ENCODE measurements around the gene PCSK4. TPM values are rescaled to one million over a fixed set of nuclear protein-coding genes. Genes with fewer than 3 reads are reported as not detected.
A peak's percentile ranks its signal among the peaks of the same experiment; 100 is the strongest.

PCSK4 gene
- polyA plus RNA-seq, 2 of the 4 experiments (the other 2 are of a cell fraction) = 0.76 to 2.1 TPM

DNA sequence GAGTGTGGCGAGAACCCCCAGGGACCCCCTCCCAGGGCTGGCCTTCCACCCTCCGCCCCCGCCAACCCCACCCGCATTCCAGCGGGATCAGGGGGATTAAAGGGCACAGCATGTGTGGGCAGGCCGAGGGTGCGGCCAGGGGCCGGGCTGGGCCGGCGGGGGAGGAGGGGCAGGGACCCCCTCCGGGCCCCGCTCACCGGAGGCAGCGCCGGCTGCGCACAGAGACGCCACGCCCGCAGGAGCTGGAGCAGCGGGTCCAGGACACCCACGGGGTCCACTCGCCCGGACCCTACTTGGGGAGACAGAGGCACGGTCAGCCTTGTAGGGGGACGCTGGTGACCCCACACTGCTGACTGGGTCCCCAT lies 20.3 kb upstream of the PCSK4 start (continued):
- TF ChIP-seq TFCP2L1 (CRISPR knock-in tag; IDR thresholded peaks at IDR 0.05) (no peak), ESRRA (IDR thresholded peaks at IDR 0.05; ENCODE audit: borderline replicate concordance, low read length) (no peak), HOXA7 (CRISPR knock-in tag; IDR thresholded peaks at IDR 0.05) (no peak), TP53 (CRISPR knock-in tag; IDR thresholded peaks at IDR 0.05) (no peak)

DNA sequence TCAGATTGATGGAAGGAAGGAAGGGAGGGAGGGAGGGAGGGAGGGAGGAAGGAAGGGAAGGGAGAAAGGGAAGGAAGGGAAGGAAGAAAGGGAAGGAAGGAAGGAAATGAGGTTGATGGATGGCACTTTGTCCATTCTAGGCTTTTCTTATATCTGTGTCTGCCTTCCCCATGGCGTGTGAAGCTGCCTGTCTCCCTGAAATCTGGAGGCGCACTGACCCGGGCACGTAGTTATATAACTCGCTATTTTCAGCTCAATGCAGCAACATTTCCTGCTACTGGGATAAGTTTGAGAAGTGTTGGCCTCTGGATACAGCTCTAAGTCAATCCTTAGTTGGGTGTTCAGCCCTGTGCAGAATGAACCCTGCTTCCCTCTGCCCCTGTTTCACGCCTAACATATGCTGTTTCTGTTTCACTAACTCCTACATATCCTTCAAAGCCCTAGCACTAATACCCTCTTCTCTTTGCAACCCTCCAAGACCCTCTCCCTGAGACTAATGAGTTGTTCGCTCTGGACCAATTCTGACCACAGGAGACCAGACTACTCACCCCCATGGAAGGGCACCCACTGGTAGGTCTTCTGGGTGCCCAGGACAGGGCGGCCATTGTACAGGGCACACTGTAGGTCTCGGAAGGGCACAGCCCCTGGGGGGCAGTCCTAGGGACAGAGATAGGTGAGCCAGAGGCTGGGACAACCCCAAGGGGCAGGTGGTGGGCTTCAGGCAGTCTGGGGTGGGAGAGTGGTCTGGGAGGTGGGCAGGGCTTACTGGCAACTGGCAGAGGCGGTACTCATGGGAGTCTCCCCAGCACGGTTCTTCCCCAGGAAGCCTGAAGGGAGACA lies 19.7 kb upstream of the PCSK4 start:
- no peak for FAIRE-seq
- H3K4me3 ChIP-seq = no peak overlapping the region
- TF ChIP-seq, protein P1, sequence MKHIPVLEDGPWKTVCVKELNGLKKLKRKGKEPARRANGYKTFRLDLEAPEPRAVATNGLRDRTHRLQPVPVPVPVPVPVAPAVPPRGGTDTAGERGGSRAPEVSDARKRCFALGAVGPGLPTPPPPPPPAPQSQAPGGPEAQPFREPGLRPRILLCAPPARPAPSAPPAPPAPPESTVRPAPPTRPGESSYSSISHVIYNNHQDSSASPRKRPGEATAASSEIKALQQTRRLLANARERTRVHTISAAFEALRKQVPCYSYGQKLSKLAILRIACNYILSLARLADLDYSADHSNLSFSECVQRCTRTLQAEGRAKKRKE (CRISPR knock-in tag; IDR thresholded peaks at IDR 0.05; ENCODE audit: low read depth) = no peak
- WGBS (ENCODE audit: missing lambda C conversion rate) = 85% methylated on average over 9 of the region's 11 CpGs
- H3K4me2 ChIP-seq = no peak overlapping the region
- CTCF ChIA-PET = interaction anchor here (1.1 to 1.5 kb wide), 3 partner anchors 26 to 64 kb away, joined by 3 read pairs; no protein-coding TSS in a partner anchor
- no peaks in the 10 kb centered on the region for H3K9me3 ChIP-seq
- ATAC-seq = no peak
- H3K27ac ChIP-seq = no peak overlapping the region
- no peak for DNase-seq (ENCODE audit: low read depth in 1 of 2, low spot score in 1 of 2)
- H3K4me1 ChIP-seq = 0 out of 3 replicates have a peak, but pooled peaks cover 3% of the 10 kb centered on the region
- POLR2A ChIA-PET = no interaction called here

DNA sequence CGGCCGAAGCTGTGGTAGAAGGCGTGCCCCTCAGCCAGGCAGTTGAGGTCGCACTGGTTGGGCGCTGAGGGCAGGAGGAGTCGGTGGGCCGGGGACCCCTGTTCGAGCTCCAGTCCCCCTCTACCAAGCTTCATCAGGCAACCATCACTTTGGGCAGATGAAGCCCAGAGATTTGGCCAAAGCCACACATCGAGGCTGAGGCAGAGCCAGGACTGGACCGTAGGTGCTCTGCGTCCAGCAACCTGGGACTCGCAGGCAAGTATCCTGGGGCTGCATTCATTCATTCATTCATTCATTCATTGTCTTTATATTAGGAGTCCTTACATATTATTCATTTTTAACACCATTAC lies 18.3 kb upstream of the PCSK4 start:
- ChIA-PET POLR2A (no interaction called here), CTCF (interaction anchor here (1.3 to 1.5 kb wide), 3 partner anchors 17 to 39 kb away, joined by 3 to 5 read pairs (median 3); no protein-coding TSS in a partner anchor)
- no peak for DNase-seq (ENCODE audit: low read depth in 1 of 2, low spot score in 1 of 2)
- no peaks in the 10 kb centered on the region for H3K9me3 ChIP-seq
- ATAC-seq = no peak
- WGBS (ENCODE audit: missing lambda C conversion rate) = 62% methylated on average over 8 of the region's 12 CpGs
- H3K4me3 ChIP-seq = peak overlapping the region; percentile 57; the same call in 2 of the 3 replicates
- TF ChIP-seq CEBPB (IDR thresholded peaks at IDR 0.05) (no peak), ZNF302 (CRISPR knock-in tag; IDR thresholded peaks at IDR 0.05) (no peak), FOXS1 (CRISPR knock-in tag; IDR thresholded peaks at IDR 0.05) (no peak)
- H3K27ac ChIP-seq = peak overlapping the region; percentile 88 to 91; a peak in 5 of 6 replicates
- FAIRE-seq = no peak
- peaks cover 5% of the 10 kb centered on the region; the same call in 2 of the 3 replicates for H3K4me1 ChIP-seq
- peak overlapping the region; percentile 77 for H3K4me2 ChIP-seq

DNA sequence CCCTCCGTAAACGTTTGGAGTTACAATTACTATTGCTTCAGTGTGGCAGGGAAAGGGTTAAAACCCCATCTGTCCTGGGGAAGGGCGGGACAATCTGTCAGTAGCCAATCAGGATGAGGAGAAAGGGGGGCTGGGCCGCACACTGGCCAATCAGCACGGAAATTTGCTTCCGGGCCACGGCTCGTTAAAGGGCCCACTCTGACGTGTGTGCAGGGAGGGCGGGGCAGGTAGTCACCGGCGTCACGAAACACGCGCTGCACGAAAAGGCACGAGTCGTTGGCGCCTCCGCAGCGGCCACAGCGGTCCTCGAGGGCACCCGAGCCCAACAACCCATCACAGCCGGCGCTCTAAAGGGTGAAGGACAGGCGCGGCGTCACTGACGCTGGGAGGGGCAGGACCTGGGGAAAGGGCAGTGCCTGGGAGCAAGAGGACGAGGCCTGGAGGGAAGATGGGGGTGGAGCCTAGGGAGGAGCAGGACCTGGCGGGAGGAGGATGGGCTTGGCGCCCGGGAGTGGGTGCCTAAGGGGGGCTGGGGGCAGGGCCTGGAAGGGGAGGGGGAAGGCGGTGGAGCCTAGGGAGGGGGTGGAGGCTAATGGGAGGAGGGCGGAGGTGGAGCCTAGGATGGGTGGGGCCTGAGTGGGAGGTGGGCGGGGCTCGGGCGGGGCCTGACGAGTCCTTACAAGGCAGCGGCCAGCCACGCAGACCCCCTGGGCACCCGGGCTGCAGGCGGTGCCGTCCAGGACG lies 17.8 kb upstream of the PCSK4 start:
- H3K4me3 ChIP-seq = peak overlapping the region; percentile 57
- H3K4me2 ChIP-seq = peak overlapping the region; percentile 77
- peak overlapping the region; percentile 88 to 91 for H3K27ac ChIP-seq
- H3K9me3 ChIP-seq = no peaks in the 10 kb centered on the region
- ChIA-PET POLR2A (no interaction called here), CTCF (interaction anchor here (0.6 to 1.5 kb wide), 3 partner anchors 16 to 653 kb away, joined by 3 to 5 read pairs (median 4); no protein-coding TSS in a partner anchor)
- H3K4me1 ChIP-seq = peaks cover 11% of the 10 kb centered on the region; the same call in 2 of the 3 replicates
- TF ChIP-seq, protein P2, sequence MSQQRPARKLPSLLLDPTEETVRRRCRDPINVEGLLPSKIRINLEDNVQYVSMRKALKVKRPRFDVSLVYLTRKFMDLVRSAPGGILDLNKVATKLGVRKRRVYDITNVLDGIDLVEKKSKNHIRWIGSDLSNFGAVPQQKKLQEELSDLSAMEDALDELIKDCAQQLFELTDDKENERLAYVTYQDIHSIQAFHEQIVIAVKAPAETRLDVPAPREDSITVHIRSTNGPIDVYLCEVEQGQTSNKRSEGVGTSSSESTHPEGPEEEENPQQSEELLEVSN (IDR thresholded peaks at IDR 0.05; ENCODE audit: borderline replicate concordance, low read depth) = peak; percentile 91
- TF ChIP-seq FOSL2 (IDR thresholded peaks at IDR 0.05) (no peak), FOSL2 (CRISPR knock-in tag; IDR thresholded peaks at IDR 0.05) (no peak), HOXB5 (CRISPR knock-in tag; IDR thresholded peaks at IDR 0.05) (no peak), POLR2A (IDR thresholded peaks at IDR 0.05; ENCODE audit: low read length) (peak; percentile 19; the same call in 1 of the 2 replicates)
- TF ChIP-seq, protein P3, sequence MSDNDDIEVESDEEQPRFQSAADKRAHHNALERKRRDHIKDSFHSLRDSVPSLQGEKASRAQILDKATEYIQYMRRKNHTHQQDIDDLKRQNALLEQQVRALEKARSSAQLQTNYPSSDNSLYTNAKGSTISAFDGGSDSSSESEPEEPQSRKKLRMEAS (IDR thresholded peaks at IDR 0.05) = peak; percentile 94
- DNase-seq (ENCODE audit: low read depth in 1 of 2, low spot score in 1 of 2) (peak; percentile 96 to 97), ATAC-seq (peak; percentile 79 to 87), FAIRE-seq (no peak)
- 5% methylated on average over 18 of the region's 46 CpGs for WGBS (ENCODE audit: missing lambda C conversion rate)

Measured in A549 (cell line).